Naive thymus-derived CD4-positive, alpha-beta T cell (primary cell): ENCODE results near the gene GPI. TPM values are rescaled to one million over a fixed set of nuclear protein-coding genes. Genes with fewer than 3 reads are reported as not detected.
"Not testable (repeated sequence)": the region's sequence is repeated elsewhere in the genome, so short reads cannot be mapped to it uniquely, and the experiment has no call there.

Experiments used
- ATAC-seq: fragments of 150-1000 bp; cut with Tn5 transposase; 2 replicates; pipeline ENCODE4 v1.10.0; 2021; ENCODE audit warnings: mild to moderate bottlenecking, moderate library complexity
- CTCF ChIA-PET: fragments of 350-600 bp; sonication (Branson Sonifier 250); formaldehyde crosslinking; loops from one replicate; lab custom pipeline; 2021; ENCODE audit warnings: antibody characterized with exemption; lab: Charles Lee
- POLR2A ChIA-PET: fragments of 350-600 bp; sonication (Branson Sonifier 250); formaldehyde crosslinking; loops from one replicate; lab custom pipeline; 2021; ENCODE audit warnings: antibody characterized with exemption, inconsistent platforms; lab: Charles Lee
- DNase-seq, 9 donors: peaks; one replicate each; pipeline versions ENCODE4 v3.0.0 to v3.0.0-alpha.2; 2020 to 2022; ENCODE audit warnings: mixed read lengths in 1 of 9
- H3K27ac ChIP-seq: one replicate; pipeline ENCODE4 v1.7.0; 2013; ENCODE audit warnings: mild to moderate bottlenecking, low read depth, low read length, moderate library complexity
- H3K27me3 ChIP-seq, 2 donors: one replicate each; pipeline ENCODE4 v1.7.0; 2013; ENCODE audit warnings: low read length in 2 of 2, mild to moderate bottlenecking in 2 of 2, moderate library complexity in 2 of 2; ENCODE audit not compliant: control insufficient read depth in 2 of 2, insufficient read depth in 2 of 2
- H3K36me3 ChIP-seq, 3 experiments: 1 replicate in 2 of 3; 2 replicates in 1 of 3; pipeline ENCODE4 v1.7.0; 2013; ENCODE audit warnings: low read length in 3 of 3, mild to moderate bottlenecking in 3 of 3, moderate library complexity in 1 of 3; ENCODE audit not compliant: insufficient read depth in 3 of 3, control insufficient read depth in 2 of 3
- H3K4me1 ChIP-seq, 2 donors: one replicate each; pipeline ENCODE4 v1.7.0; 2013; ENCODE audit warnings: low read length in 2 of 2, mild to moderate bottlenecking in 2 of 2, moderate library complexity in 1 of 2; ENCODE audit not compliant: control insufficient read depth in 2 of 2, insufficient read depth in 2 of 2
- H3K4me3 ChIP-seq: 2 replicates; pipeline ENCODE4 v1.7.0; 2013; ENCODE audit warnings: mild to moderate bottlenecking, low read length
- H3K9me3 ChIP-seq, 3 experiments: 1 replicate in 2 of 3; 2 replicates in 1 of 3; pipeline ENCODE4 v1.7.0; 2013; ENCODE audit warnings: low read length in 3 of 3; ENCODE audit not compliant: control insufficient read depth in 2 of 3
- H3K27ac Mint-ChIP-seq, 9 donors: one replicate each; pipeline ENCODE4 v1.8.0; 2020 to 2022; ENCODE audit warnings: mixed read lengths in 9 of 9, mild to moderate bottlenecking in 8 of 9, moderate library complexity in 5 of 9, inconsistent platforms in 2 of 9
- H3K27me3 Mint-ChIP-seq, 5 donors: one replicate each; pipeline ENCODE4 v1.8.0; 2021 to 2022; ENCODE audit warnings: mixed read lengths in 5 of 5, mild to moderate bottlenecking in 1 of 5
- H3K36me3 Mint-ChIP-seq, 5 donors: one replicate each; pipeline ENCODE4 v1.8.0; 2020 to 2022; ENCODE audit warnings: mixed read lengths in 5 of 5, mild to moderate bottlenecking in 3 of 5, inconsistent platforms in 1 of 5
- H3K4me1 Mint-ChIP-seq, 7 donors: one replicate each; pipeline ENCODE4 v1.8.0; 2020 to 2022; ENCODE audit warnings: mixed read lengths in 7 of 7, mild to moderate bottlenecking in 3 of 7, inconsistent platforms in 1 of 7
- H3K4me3 Mint-ChIP-seq, 10 donors: one replicate each; pipeline ENCODE4 v1.8.0; 2020 to 2022; ENCODE audit warnings: mild to moderate bottlenecking in 10 of 10, mixed read lengths in 10 of 10, moderate library complexity in 6 of 10, inconsistent platforms in 2 of 10
- H3K9me3 Mint-ChIP-seq, 11 donors: one replicate each; pipeline ENCODE4 v1.8.0; 2020 to 2022; ENCODE audit warnings: mixed read lengths in 11 of 11, mild to moderate bottlenecking in 4 of 11, inconsistent platforms in 1 of 11, moderate library complexity in 1 of 11
- intact Hi-C, 2 donors: fragments of 100-400 bp; cut with micrococcal nuclease; formaldehyde crosslinking; loops; one replicate each; pipeline ENCODE4 v1.15.1; 2023
- polyA plus RNA-seq, 2 donors: library from polyadenylated mRNA; unstranded; fragments of 300-500 nt; fragmentation: Illumina TruSeq; gene quantifications; one replicate each; pipeline ENCODE4 v1.2.3, GENCODE V29; 2021
- total RNA-seq, 6 experiments: library from RNA in 5 of 6; stranded (reverse) in 5 of 6; gene quantifications; 1 replicate in 5 of 6; 2 replicates in 1 of 6; pipeline ENCODE4 v1.2.3 and lab custom pipeline; 2021 to 2026

The GPI gene
- total and polyA plus RNA-seq, 7 experiments from 2014 or later = 96.5 to 750 (median 116) TPM

DNA sequence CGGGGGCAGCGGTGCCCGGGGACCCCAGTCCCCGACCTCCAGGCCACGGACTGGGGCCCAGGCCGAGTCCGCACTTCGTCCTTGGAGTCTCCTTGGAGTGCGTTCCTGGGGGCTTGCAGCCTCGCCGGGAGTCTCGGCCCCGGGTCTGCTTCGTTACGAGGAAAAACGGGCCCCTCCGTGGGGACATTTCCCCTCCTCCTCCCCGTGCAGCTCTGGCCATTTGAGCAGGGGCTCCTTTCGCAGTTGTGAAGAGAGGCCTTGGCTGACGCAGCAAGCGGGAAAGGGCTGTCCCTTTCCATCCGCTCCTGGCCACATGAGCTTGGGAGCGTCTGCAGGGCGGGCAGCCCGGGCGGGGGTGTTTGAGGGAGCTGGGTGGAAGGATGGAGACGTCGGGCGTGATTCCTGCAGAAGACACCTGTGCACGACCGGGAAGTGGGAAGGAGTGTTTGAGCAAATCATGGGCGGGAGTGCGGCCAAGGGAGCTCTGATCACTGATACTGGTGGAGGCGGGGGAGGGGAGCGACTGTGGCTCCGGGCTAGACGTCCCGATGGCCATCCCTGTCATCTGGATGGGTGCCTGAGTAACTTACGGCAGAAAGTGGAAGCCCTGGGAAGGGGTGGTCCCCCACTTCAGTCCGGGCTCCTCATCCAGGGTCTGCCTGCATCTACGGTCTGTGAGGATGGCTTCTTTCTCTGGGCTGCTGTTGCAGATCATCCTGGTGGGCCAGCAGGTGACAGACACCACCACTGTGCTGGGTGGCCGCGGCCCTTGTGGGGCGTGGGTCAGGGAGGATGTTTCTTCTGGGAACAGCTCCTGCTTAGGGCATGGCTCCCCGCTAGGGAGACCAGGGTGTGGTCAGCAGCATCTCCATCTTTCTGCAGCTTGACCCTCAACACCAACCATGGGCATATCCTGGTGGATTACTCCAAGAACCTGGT is 736 bp downstream of the GPI start:
- no peak for ATAC-seq
- Mint-ChIP-seq H3K27me3 (no peaks in the 10 kb centered on the region), H3K4me3 (peak overlapping the region; percentile 87 to 100 (median 96)), H3K4me1 (peaks cover 31 to 72% (median 40%) of the 10 kb centered on the region in 7 donors), H3K27ac (peak overlapping the region; percentile 75 to 94 (median 85)), H3K9me3 (no peaks in the 10 kb centered on the region), H3K36me3 (peaks cover 0 to 38% (median 4%) of the 10 kb centered on the region in 5 donors)
- H3K9me3 ChIP-seq = no peaks in the 10 kb centered on the region
- no peaks in the 10 kb centered on the region for H3K27me3 ChIP-seq
- ChIA-PET POLR2A (interaction anchor here (0.6 to 2.4 kb wide), 12 partner anchors 8 to 194 kb away, joined by 3 to 12 read pairs (median 6); partner anchors contain the start of genes PDCD2L and UBA2), CTCF (no interaction called here)
- peak overlapping the region; percentile 90 for H3K4me3 ChIP-seq
- peaks cover 4 to 44% (median 5%) of the 10 kb centered on the region in 3 experiments for H3K36me3 ChIP-seq
- H3K27ac ChIP-seq = peak overlapping the region; percentile 73
- intact Hi-C loops = loop anchor here (1.0 to 2.0 kb wide), 3 partner anchors 15 to 39 kb away; partner anchors contain the start of gene PDCD2L (in 1 of the 2)
- H3K4me1 ChIP-seq = peaks cover 11 to 24% of the 10 kb centered on the region in 2 donors
- DNase-seq = peak in 2 of 9 donors; percentile 12 to 42

DNA sequence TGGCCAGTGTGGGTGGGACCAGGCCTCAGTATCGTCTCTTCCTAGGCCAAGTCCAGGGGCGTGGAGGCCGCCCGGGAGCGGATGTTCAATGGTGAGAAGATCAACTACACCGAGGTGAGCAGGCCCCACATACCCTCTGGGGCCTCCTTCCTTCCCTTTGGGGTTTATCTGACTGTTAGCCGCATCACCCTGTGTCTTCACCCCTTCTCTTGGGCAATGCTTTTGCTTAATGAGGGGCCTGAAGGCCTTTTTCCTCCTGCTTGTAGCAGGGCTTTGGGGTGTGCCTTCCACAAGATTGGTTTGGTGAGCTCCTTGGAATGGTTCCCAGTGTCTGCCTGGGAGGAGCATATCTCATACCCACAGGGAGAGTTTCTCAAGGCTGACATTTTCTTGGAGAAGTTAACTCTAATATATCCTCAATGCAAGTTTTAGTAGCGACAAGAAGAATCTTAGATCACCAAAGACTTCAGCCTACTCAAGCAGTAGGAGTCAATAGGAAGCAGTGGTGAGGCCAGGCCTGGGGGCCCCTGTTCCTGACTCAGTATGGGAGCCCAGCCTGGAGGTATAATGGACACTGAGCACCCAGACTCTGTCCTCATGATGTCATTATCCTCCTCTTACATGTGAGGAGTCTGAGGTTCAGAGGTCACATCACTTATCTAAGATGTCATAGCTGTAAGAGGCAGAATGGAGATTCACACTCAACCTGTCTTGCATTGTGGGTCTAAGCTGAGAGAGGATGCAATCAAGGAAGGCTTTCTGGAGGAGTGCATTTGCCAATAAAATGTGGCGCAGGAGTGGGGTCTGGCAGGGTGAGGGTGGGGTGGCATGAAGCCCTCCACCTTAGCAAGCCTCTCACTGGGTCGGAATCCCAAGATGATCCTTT is 2.0 kb downstream of the GPI start:
- DNase-seq = no peak
- Histone ChIP-seq H3K27ac (no peak overlapping the region), H3K4me3 (peak overlapping the region; percentile 90), H3K9me3 (no peaks in the 10 kb centered on the region), H3K27me3 (no peaks in the 10 kb centered on the region), H3K4me1 (peaks cover 11 to 24% of the 10 kb centered on the region in 2 donors), H3K36me3 (peaks cover 4 to 48% (median 5%) of the 10 kb centered on the region in 3 experiments)
- Mint-ChIP-seq H3K4me3 (peak overlapping the region; percentile 87 to 100 (median 96)), H3K9me3 (no peaks in the 10 kb centered on the region), H3K36me3 (peaks cover 4 to 46% (median 11%) of the 10 kb centered on the region in 5 donors), H3K4me1 (peaks cover 33 to 79% (median 46%) of the 10 kb centered on the region in 7 donors), H3K27ac (peak overlapping the region in 5 of 9 donors; percentile 80 to 92 (median 85)), H3K27me3 (no peaks in the 10 kb centered on the region)
- intact Hi-C loops = no loop called here
- POLR2A ChIA-PET = interaction anchor here (0.8 to 2.4 kb wide), 4 partner anchors 16 to 189 kb away, joined by 4 to 12 read pairs (median 6); no protein-coding TSS in a partner anchor
- CTCF ChIA-PET = no interaction called here
- peak; percentile 32 for ATAC-seq

DNA sequence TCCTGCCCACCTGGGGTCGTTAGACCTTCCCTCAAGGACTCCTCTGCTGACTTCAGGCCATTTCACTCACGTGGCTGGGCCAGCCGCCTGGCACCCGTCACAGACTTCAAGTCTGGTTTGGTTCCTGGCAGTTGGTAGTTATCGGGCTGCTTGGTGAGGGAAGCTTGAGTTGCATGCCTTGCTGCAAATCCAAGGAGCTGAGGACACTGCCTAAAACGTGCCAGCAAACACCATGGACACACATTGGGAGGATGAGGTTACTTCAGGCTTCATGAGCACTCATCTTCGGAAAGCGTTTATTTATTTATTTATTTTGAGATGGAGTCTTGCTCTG is 2.6 kb downstream of the GPI start:
- Mint-ChIP-seq H3K9me3 (no peaks in the 10 kb centered on the region), H3K4me1 (peaks cover 33 to 73% (median 46%) of the 10 kb centered on the region in 7 donors), H3K27ac (peak overlapping the region in 2 of 9 donors; percentile 38 to 68), H3K27me3 (no peaks in the 10 kb centered on the region), H3K4me3 (peak overlapping the region in 2 of 10 donors; percentile 25 to 100), H3K36me3 (peaks cover 4 to 46% (median 11%) of the 10 kb centered on the region in 5 donors)
- Histone ChIP-seq H3K27me3 (no peaks in the 10 kb centered on the region), H3K36me3 (peaks cover 4 to 48% (median 5%) of the 10 kb centered on the region in 3 experiments), H3K27ac (no peak overlapping the region), H3K9me3 (no peaks in the 10 kb centered on the region), H3K4me1 (peaks cover 11 to 24% of the 10 kb centered on the region in 2 donors), H3K4me3 (no peak overlapping the region)
- DNase-seq (no peak), ATAC-seq (no peak)
- ChIA-PET POLR2A (interaction anchor here (0.8 kb wide), 1 partner anchor 109 kb away, joined by 4 read pairs; no protein-coding TSS in a partner anchor), CTCF (no interaction called here)
- intact Hi-C loops = no loop called here

DNA sequence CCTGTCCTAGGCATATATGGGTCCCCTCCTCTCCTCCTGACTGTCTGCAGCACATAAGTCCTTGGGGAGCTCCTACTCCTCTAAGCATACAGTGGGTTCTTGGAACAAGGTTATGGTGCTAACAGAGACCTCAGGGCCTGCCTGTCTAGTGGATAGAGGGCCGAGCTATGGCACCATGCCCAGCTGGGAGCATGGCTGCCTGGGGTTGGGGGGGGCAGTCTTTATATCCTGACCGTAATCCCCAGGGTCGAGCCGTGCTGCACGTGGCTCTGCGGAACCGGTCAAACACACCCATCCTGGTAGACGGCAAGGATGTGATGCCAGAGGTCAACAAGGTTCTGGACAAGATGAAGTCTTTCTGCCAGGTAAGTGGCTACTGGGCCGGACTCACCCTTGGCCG is 3.3 kb downstream of the GPI start:
- peaks cover 4 to 48% (median 5%) of the 10 kb centered on the region in 3 experiments for H3K36me3 ChIP-seq
- POLR2A ChIA-PET = no interaction called here

DNA sequence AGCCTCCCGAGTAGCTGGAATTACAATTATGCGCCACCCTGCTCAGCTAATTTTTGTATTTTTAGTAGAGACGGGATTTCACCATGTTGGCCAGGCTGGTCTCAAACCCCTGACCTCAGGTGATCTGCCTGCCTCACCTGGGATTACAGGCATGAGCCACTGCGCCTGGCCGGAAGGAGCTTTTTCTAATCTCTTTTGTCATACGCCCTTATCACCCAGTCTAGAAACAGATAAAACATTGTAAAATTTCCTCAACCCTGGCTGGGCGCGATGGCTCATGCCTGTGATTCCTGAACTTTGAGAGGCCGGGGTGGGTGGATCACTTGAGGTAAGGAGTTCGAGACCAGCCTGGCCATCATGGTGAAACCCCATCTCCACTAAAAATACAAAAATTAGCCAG is 4.2 kb downstream of the GPI start:
- CTCF ChIA-PET, H3K27ac Mint-ChIP-seq, H3K27me3 Mint-ChIP-seq, H3K27ac ChIP-seq, ATAC-seq, intact Hi-C loops, H3K9me3 ChIP-seq, H3K4me3 ChIP-seq, DNase-seq, H3K27me3 ChIP-seq, H3K9me3 Mint-ChIP-seq: not testable (repeated sequence)
- H3K4me1 ChIP-seq = peaks cover 11 to 23% of the 10 kb centered on the region in 2 donors
- POLR2A ChIA-PET = interaction anchor here (0.7 kb wide), 1 partner anchor 9 kb away, joined by 3 read pairs; no protein-coding TSS in a partner anchor
- peaks cover 5 to 52% (median 5%) of the 10 kb centered on the region in 3 experiments for H3K36me3 ChIP-seq
- H3K36me3 Mint-ChIP-seq = peaks cover 8 to 50% (median 16%) of the 10 kb centered on the region in 5 donors
- H3K4me3 Mint-ChIP-seq = peak overlapping the region in 2 of 10 donors; percentile 34 to 44
- peaks cover 34 to 65% (median 51%) of the 10 kb centered on the region in 7 donors for H3K4me1 Mint-ChIP-seq

More for the DNA sequence above, 3.3 kb downstream of the GPI start:
- Mint-ChIP-seq H3K4me1 (peaks cover 31 to 65% (median 46%) of the 10 kb centered on the region in 7 donors), H3K4me3 (peak overlapping the region in 6 of 10 donors; percentile 30 to 100 (median 50)), H3K27me3 (no peaks in the 10 kb centered on the region), H3K27ac (peak overlapping the region in 6 of 9 donors; percentile 14 to 74 (median 53)), H3K36me3 (peaks cover 4 to 46% (median 11%) of the 10 kb centered on the region in 5 donors), H3K9me3 (no peaks in the 10 kb centered on the region)
- CTCF ChIA-PET = no interaction called here
- DNase-seq = no peak
- Histone ChIP-seq H3K4me1 (peaks cover 11 to 24% of the 10 kb centered on the region in 2 donors), H3K27me3 (no peaks in the 10 kb centered on the region), H3K4me3 (no peak overlapping the region), H3K9me3 (no peaks in the 10 kb centered on the region), H3K27ac (no peak overlapping the region)
- no peak for ATAC-seq
- intact Hi-C loops = no loop called here

DNA sequence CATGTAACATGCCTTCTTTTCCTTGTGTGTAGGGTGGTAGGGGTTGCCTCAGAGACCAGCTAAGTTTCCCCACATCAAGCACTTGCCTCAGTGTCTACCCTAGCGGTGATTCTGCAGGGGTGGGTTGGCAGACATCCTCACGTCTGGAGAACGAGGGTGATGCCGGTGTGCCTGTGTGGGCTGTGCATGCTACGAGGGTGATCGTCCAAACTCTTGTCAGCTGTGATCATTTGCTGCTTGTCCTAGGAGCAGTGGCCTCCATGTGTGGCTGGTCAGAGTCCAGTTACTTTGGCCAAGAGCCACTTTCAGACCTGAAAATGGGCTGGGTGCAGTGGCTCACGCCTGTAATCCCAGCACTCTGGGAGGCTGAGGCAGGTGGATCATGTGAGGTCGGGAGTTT is 5.1 kb downstream of the GPI start:
- DNase-seq (no peak), ATAC-seq (no peak)
- no peaks in the 10 kb centered on the region for H3K9me3 ChIP-seq
- H3K4me3 Mint-ChIP-seq = peak overlapping the region in 3 of 10 donors; percentile 14 to 38 (median 20)
- POLR2A ChIA-PET = no interaction called here
- H3K4me3 ChIP-seq = no peak overlapping the region
- H3K4me1 ChIP-seq = peaks cover 11 to 17% of the 10 kb centered on the region in 2 donors
- H3K4me1 Mint-ChIP-seq = peaks cover 29 to 62% (median 49%) of the 10 kb centered on the region in 7 donors
- CTCF ChIA-PET = no interaction called here
- intact Hi-C loops = no loop called here
- H3K9me3 Mint-ChIP-seq = no peaks in the 10 kb centered on the region
- no peaks in the 10 kb centered on the region for H3K27me3 ChIP-seq
- no peak overlapping the region for H3K27ac Mint-ChIP-seq
- no peaks in the 10 kb centered on the region for H3K27me3 Mint-ChIP-seq
- peaks cover 8 to 48% (median 20%) of the 10 kb centered on the region in 5 donors for H3K36me3 Mint-ChIP-seq
- no peak overlapping the region for H3K27ac ChIP-seq
- peaks cover 5 to 59% (median 7%) of the 10 kb centered on the region in 3 experiments for H3K36me3 ChIP-seq
